BJ (cell line): ENCODE measurements around the gene UNC5A. TPM values are rescaled to one million over a fixed set of nuclear protein-coding genes. Genes with fewer than 3 reads are reported as not detected.

Experiments used
- CTCF ChIA-PET: fragments of 350-600 bp; formaldehyde crosslinking; extraction: SDS; loops from one replicate; lab custom pipeline; 2021; ENCODE audit warnings: antibody characterized with exemption, inconsistent platforms; lab: Yijun Ruan, JAX
- POLR2A ChIA-PET: fragments of 300-600 bp; sonication (Branson Sonifier 250); formaldehyde crosslinking; extraction: SDS; loops from one replicate; lab custom pipeline; 2021; ENCODE audit warnings: antibody characterized with exemption; lab: Charles Lee
- DNase-seq: peaks from one replicate; pipeline ENCODE4 v3.0.0-alpha.2; 2011; ENCODE audit warnings: low read depth
- H3K27me3 ChIP-seq: 2 replicates; pipeline ENCODE4 v1.6.0; 2011; ENCODE audit warnings: low read length; ENCODE audit not compliant: control insufficient read depth, insufficient read depth
- H3K36me3 ChIP-seq: 2 replicates; pipeline ENCODE4 v1.5.1; 2011; ENCODE audit warnings: low read length; ENCODE audit not compliant: control insufficient read depth, insufficient read depth
- H3K4me3 ChIP-seq: 2 replicates; pipeline ENCODE4 v1.5.1; 2011; ENCODE audit warnings: low read depth, mild to moderate bottlenecking, control low read depth, low read length
- CTCF ChIP-seq: IDR thresholded peaks from 2 replicates; pipeline ENCODE4 v1.5.1; 2011; ENCODE audit warnings: low read depth, mild to moderate bottlenecking, control low read depth, inconsistent platforms, low read length, moderate library complexity; ENCODE audit not compliant: insufficient read depth
- polyA plus RNA-seq: library from polyadenylated mRNA; depleted of rRNA; stranded (reverse); fragments of >200 nt; gene quantifications from 2 replicates; pipeline ENCODE4 v1.2.3, GENCODE V29; 2011

UNC5A gene
- polyA plus RNA-seq, 1 experiment: not detected

DNA sequence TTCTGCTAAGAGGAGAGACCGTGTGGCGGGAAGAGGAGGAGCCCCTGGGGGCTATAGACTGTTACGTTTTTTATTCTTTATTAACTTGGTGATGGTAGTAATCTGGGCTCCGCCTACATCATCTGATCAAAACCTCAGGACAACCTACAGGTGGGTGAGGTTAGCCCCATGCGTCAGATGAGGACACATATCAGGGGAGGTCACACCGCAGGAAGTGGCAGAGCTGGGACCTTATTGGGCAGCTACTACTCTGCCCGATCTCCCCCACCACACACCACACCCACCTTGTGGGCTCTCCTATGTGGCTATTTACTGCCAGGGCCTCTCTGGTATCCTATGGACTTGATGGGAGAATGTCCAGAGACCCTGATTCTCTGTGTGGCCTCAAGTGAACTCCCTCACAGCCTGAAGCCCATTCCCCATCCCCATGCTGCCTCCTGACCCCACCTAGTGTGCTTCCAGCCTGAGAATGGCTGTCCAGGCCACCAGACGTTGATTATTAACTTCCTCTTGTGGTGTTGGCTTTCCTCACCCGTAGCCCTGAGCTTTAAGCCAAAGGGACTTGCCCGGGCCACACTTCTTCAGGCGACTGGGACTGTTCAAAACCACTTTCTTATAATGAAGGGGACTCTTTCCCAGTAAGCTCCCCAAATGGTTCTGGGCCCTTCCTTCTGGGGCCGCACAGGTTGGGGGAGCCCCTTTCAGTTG, 8.2 kb downstream of the UNC5A start:
- ChIA-PET CTCF (interaction anchor here (1.4 kb wide), 1 partner anchor 9 kb away, joined by 4 read pairs; no protein-coding TSS in a partner anchor), POLR2A (no interaction called here)
- Histone ChIP-seq H3K36me3 (no peaks in the 10 kb centered on the region), H3K4me3 (no peak overlapping the region), H3K27me3 (peaks cover 38% of the 10 kb centered on the region)
- no peak for DNase-seq
- no peak for TF ChIP-seq CTCF

DNA sequence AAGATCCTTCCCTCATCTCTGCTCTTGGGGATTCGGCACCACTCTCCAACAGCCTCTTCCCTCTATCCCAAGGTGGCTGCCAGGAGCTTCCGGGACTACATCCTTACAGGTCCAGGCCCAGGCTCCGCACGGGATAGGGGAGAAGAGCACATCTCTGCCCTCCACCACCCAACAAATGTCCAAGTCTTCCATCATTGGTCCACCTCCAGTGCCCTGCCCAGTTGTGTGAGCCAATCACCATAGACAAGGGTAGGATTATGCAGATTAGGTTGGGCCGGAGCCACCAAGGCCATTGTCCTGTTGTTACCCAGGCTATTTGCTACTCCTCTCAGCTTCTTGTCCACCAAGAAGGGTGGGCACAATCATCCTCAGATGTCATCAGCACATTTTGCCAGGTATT, 9.1 kb downstream of the UNC5A start:
- H3K4me3 ChIP-seq: no peak overlapping the region
- no peak for DNase-seq
- no peak for TF ChIP-seq CTCF
- POLR2A ChIA-PET: no interaction called here
- peaks cover 38% of the 10 kb centered on the region for H3K27me3 ChIP-seq
- no peaks in the 10 kb centered on the region for H3K36me3 ChIP-seq
- CTCF ChIA-PET: interaction anchor here (1.5 kb wide), 1 partner anchor 158 kb away, joined by 5 read pairs; no protein-coding TSS in a partner anchor

- ChIA-PET POLR2A (no interaction called here), CTCF (interaction anchor here (1.5 kb wide), 1 partner anchor 160 kb away, joined by 5 read pairs; no protein-coding TSS in a partner anchor)
- Histone ChIP-seq H3K36me3 (no peaks in the 10 kb centered on the region), H3K4me3 (no peak overlapping the region), H3K27me3 (peaks cover 29% of the 10 kb centered on the region)
- DNase-seq: no peak
- no peak for TF ChIP-seq CTCF
Measured at GRCh38 chr5:176820937-176821336, 10.6 kb downstream of the UNC5A start.

DNA sequence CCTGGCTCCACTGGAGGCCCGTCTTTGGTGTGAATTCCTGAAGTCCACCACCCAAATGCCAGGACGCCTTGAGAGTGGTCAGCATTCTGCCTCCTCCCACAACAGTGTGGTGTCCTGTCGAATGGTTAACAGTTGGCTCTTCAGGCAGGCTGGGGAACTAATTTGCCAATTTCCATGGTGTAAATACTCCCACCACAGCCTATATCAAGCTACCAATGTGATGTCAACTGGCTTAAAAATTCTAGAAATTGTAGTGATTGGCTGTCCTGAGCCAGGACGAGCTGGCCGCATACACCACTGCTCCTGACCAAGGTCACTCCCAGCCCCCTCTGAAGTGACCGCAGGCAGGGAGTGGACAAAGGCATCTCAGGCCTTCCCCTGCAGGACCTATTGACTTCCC, 11.1 kb downstream of the UNC5A start:
- no peak for TF ChIP-seq CTCF
- Histone ChIP-seq H3K36me3 (no peaks in the 10 kb centered on the region), H3K4me3 (no peak overlapping the region), H3K27me3 (peaks cover 24% of the 10 kb centered on the region)
- no peak for DNase-seq
- ChIA-PET POLR2A (no interaction called here), CTCF (no interaction called here)

- no peak for TF ChIP-seq CTCF
- DNase-seq: no peak
- Histone ChIP-seq H3K27me3 (peaks cover 17% of the 10 kb centered on the region), H3K36me3 (no peaks in the 10 kb centered on the region), H3K4me3 (no peak overlapping the region)
- ChIA-PET CTCF (no interaction called here), POLR2A (no interaction called here)
Measured at GRCh38 chr5:176822041-176822792, 11.9 kb downstream of the UNC5A start.
